SKM-1 treated with dmso at 0.1 percent for 144 hours (cell line): Measurements from ENCODE around the gene TMED3.
A peak's percentile ranks its signal among the peaks of the same experiment; 100 is the strongest.

Experiments
- DNase-seq: peaks from one replicate; lab custom pipeline; 2025; ENCODE audit not compliant: unreplicated experiment; lab: John Stamatoyannopoulos, UW

Gene TMED3

GRCh38 chr15:79310985-79311900 lies at the start of gene TMED3:
TMED3 (plus strand) TSS chr15:79311112; CDS start chr15:79311250, 138 bp downstream.
- DNase-seq = peak; percentile 87

- no peak for DNase-seq
Measured at GRCh38 chr15:79261836-79262235, 49.1 kb upstream of the TMED3 start.

- DNase-seq = no peak
Measured at GRCh38 chr15:79265167-79265566, 45.7 kb upstream of the TMED3 start.

- no peak for DNase-seq
Measured at GRCh38 chr15:79265987-79266579, 44.8 kb upstream of the TMED3 start.

- no peak for DNase-seq
Measured at GRCh38 chr15:79282371-79283251, 28.3 kb upstream of the TMED3 start, which contains the start of gene ANKRD34C. ANKRD34C (plus strand) TSS chr15:79282722; CDS start chr15:79293285, 10,563 bp downstream.

GRCh38 chr15:79283252-79284048 lies 27.5 kb upstream of the TMED3 start:
- no peak for DNase-seq

GRCh38 chr15:79290642-79291275 lies 20.2 kb upstream of the TMED3 start:
- no peak for DNase-seq

GRCh38 chr15:79292011-79292410 lies 18.9 kb upstream of the TMED3 start:
- no peak for DNase-seq

GRCh38 chr15:79294075-79294474 lies 16.8 kb upstream of the TMED3 start:
- DNase-seq = no peak

GRCh38 chr15:79296583-79296982 lies 14.3 kb upstream of the TMED3 start:
- no peak for DNase-seq

- no peak for DNase-seq
Measured at GRCh38 chr15:79299126-79299840, 11.6 kb upstream of the TMED3 start.

- no peak for DNase-seq
Measured at GRCh38 chr15:79299841-79300235, 11.1 kb upstream of the TMED3 start.

- DNase-seq = no peak
Measured at GRCh38 chr15:79307251-79307650, 3.7 kb upstream of the TMED3 start.

- DNase-seq = peak; percentile 9
Measured at GRCh38 chr15:79308874-79309273, 2.0 kb upstream of the TMED3 start.

- DNase-seq = peak; percentile 45
Measured at GRCh38 chr15:79310612-79310984, 314 bp upstream of the TMED3 start.

GRCh38 chr15:79311901-79312553 lies 1.1 kb downstream of the TMED3 start:
- no peak for DNase-seq

- DNase-seq = no peak
Measured at GRCh38 chr15:79314186-79314585, 3.3 kb downstream of the TMED3 start.

GRCh38 chr15:79314811-79315210 lies 3.9 kb downstream of the TMED3 start:
- DNase-seq = no peak
